HepG2 (cell line): Measurements from ENCODE around the gene SOBP. TPM values are rescaled to one million over a fixed set of nuclear protein-coding genes. Genes with fewer than 3 reads are reported as not detected.
A peak's percentile ranks its signal among the peaks of the same experiment; 100 is the strongest.

Source experiments
- HINFP ChIP-seq: sonication (generic); formaldehyde crosslinking; IDR thresholded peaks from 2 replicates; pipeline ENCODE4 v1.4.0; 2020; ENCODE audit warnings: low read depth, mild to moderate bottlenecking, missing genetic modification reagents
- MNT ChIP-seq: fragments of 450-650 bp; IDR thresholded peaks from 2 replicates; pipeline ENCODE4 v1.6.1; 2016
- NCOA5 ChIP-seq: sonication (generic); formaldehyde crosslinking; IDR thresholded peaks from 2 replicates; pipeline ENCODE4 v1.4.0; 2020; ENCODE audit warnings: missing genetic modification reagents
- RFXANK ChIP-seq: IDR thresholded peaks from 2 replicates; pipeline ENCODE4 v1.6.1; 2016
- ZBTB39 ChIP-seq: sonication (generic); formaldehyde crosslinking; IDR thresholded peaks from 2 replicates; pipeline ENCODE4 v1.5.0; 2020; ENCODE audit warnings: missing genetic modification reagents
- ZNF318 ChIP-seq: sonication (generic); formaldehyde crosslinking; IDR thresholded peaks from 2 replicates; pipeline ENCODE4 v1.4.0; 2020; ENCODE audit warnings: mild to moderate bottlenecking, missing genetic modification reagents
- ZNF337 ChIP-seq: sonication (generic); formaldehyde crosslinking; IDR thresholded peaks from 2 replicates; pipeline ENCODE4 v1.5.1; 2020; ENCODE audit warnings: missing genetic modification reagents, low read depth, mild to moderate bottlenecking, borderline replicate concordance
- ZNF574 ChIP-seq: sonication (generic); formaldehyde crosslinking; IDR thresholded peaks from 2 replicates; pipeline ENCODE4 v1.4.0; 2020; ENCODE audit warnings: missing genetic modification reagents
- ZNF704 ChIP-seq: sonication (generic); formaldehyde crosslinking; IDR thresholded peaks from 2 replicates; pipeline ENCODE4 v1.8.1; 2023; ENCODE audit warnings: mild to moderate bottlenecking, inconsistent platforms, moderate library complexity, missing genetic modification reagents, borderline replicate concordance
- polyA plus RNA-seq, 8 experiments: library from polyadenylated mRNA; depleted of rRNA in 3 of 8; stranded (reverse) in 7 of 8; unstranded in 1 of 8; fragments of >200 nt; fragmentation: Illumina TruSeq in 4 of 8; extraction: Trizol in 4 of 8; gene quantifications; 2 replicates each; pipeline versions ENCODE4 v1.2.1 to v1.2.3, GENCODE V29; 2011 to 2016; ENCODE audit warnings: low read depth in 4 of 8, missing spikeins in 1 of 8, mixed read lengths in 1 of 8; ENCODE audit not compliant: insufficient read depth in 1 of 8
- total RNA-seq, 5 experiments: library from RNA; depleted of rRNA; stranded (reverse); fragments of >200 nt; fragmentation: Illumina TruSeq; extraction: Trizol; gene quantifications; 2 replicates each; pipeline ENCODE4 v1.2.3, GENCODE V29; 2016; ENCODE audit warnings: low read depth in 1 of 5

SOBP gene
- total and polyA plus RNA-seq, 2 of the 13 experiments (the other 11 are each of a cell fraction or from before 2014, with no cell fraction given), result 1.5 to 6.9 TPM

- TF ChIP-seq ZNF318 (CRISPR knock-in tag) (no peak), HINFP (CRISPR knock-in tag) (no peak), NCOA5 (CRISPR knock-in tag) (no peak), MNT (no peak), ZNF574 (CRISPR knock-in tag) (peak; percentile 21; the same call in 1 of the 2 replicates), RFXANK (CRISPR knock-in tag) (no peak), ZNF704 (CRISPR knock-in tag) (no peak), ZBTB39 (CRISPR knock-in tag) (no peak), ZNF337 (CRISPR knock-in tag) (no peak)
Observed at GRCh38 chr6:107488875-107489635, 862 bp upstream of the SOBP start (continued).
